Skeletal muscle cell (primary cell): Measurements from ENCODE around the gene DNAJC12.
"Not testable (repeated sequence)": the region's sequence is repeated elsewhere in the genome, so short reads cannot be mapped to it uniquely, and the experiment has no call there.

Source experiments
- DNase-seq: peaks from one replicate; pipeline ENCODE4 v3.0.0-alpha.2; 2010; ENCODE audit warnings: low read depth
- H3K4me3 ChIP-seq: 2 replicates; pipeline ENCODE4 v1.5.1; 2011; ENCODE audit warnings: low read depth, mild to moderate bottlenecking, control low read depth, low read length, moderate library complexity

Gene DNAJC12

GRCh38 chr10:67837541-67838314 is at the start of gene DNAJC12:
TSS of gene DNAJC12 (minus strand) at chr10:67838188. CDS start at chr10:67838011, 177 bp downstream.
- peak; percentile 41 for DNase-seq
- peak within 1 kb of the TSS; percentile 42 for H3K4me3 ChIP-seq

- peak; percentile 41 for DNase-seq
- H3K4me3 ChIP-seq = peak overlapping the region; percentile 83
Measured at GRCh38 chr10:67884842-67885670, 47.1 kb upstream of the DNAJC12 start.

GRCh38 chr10:67884313-67884841 is 46.4 kb upstream of the DNAJC12 start, which contains the start of gene SIRT1:
TSS of gene SIRT1 (plus strand) at chr10:67884656. CDS start at chr10:67884722, 66 bp downstream.
- H3K4me3 ChIP-seq = peak within 1 kb of the TSS; percentile 83
- DNase-seq = peak; percentile 81

- H3K4me3 ChIP-seq = peak overlapping the region; percentile 83
- DNase-seq = no peak
Measured at GRCh38 chr10:67883710-67884312, 45.8 kb upstream of the DNAJC12 start.

- DNase-seq = no peak
- no peak overlapping the region for H3K4me3 ChIP-seq
Measured at GRCh38 chr10:67878133-67878532, 40.1 kb upstream of the DNAJC12 start.

GRCh38 chr10:67877421-67877820 is 39.4 kb upstream of the DNAJC12 start:
- not testable (repeated sequence) for DNase-seq, H3K4me3 ChIP-seq

GRCh38 chr10:67875340-67876238 is 37.6 kb upstream of the DNAJC12 start:
- no peak for DNase-seq
- no peak overlapping the region for H3K4me3 ChIP-seq

- H3K4me3 ChIP-seq = no peak overlapping the region
- DNase-seq = no peak
Measured at GRCh38 chr10:67869996-67870395, 32.0 kb upstream of the DNAJC12 start.

- H3K4me3 ChIP-seq = no peak overlapping the region
- no peak for DNase-seq
Measured at GRCh38 chr10:67868132-67868531, 30.1 kb upstream of the DNAJC12 start.

GRCh38 chr10:67864607-67865371 is 26.8 kb upstream of the DNAJC12 start:
- no peak overlapping the region for H3K4me3 ChIP-seq
- DNase-seq = no peak

- no peak for DNase-seq
Measured at GRCh38 chr10:67863094-67863493, 25.1 kb upstream of the DNAJC12 start.

GRCh38 chr10:67861750-67862432 is 23.9 kb upstream of the DNAJC12 start:
- DNase-seq = no peak
- no peak overlapping the region for H3K4me3 ChIP-seq

More at GRCh38 chr10:67863094-67863493, 25.1 kb upstream of the DNAJC12 start:
- H3K4me3 ChIP-seq = no peak overlapping the region

GRCh38 chr10:67858971-67859370 is 21.0 kb upstream of the DNAJC12 start:
- no peak overlapping the region for H3K4me3 ChIP-seq

GRCh38 chr10:67853512-67853911 is 15.5 kb upstream of the DNAJC12 start:
- no peak for DNase-seq
- no peak overlapping the region for H3K4me3 ChIP-seq

More at GRCh38 chr10:67858971-67859370, 21.0 kb upstream of the DNAJC12 start:
- DNase-seq = no peak

- H3K4me3 ChIP-seq = no peak overlapping the region
- no peak for DNase-seq
Measured at GRCh38 chr10:67852761-67853160, 14.8 kb upstream of the DNAJC12 start.

- DNase-seq = no peak
- no peak overlapping the region for H3K4me3 ChIP-seq
Measured at GRCh38 chr10:67851186-67851585, 13.2 kb upstream of the DNAJC12 start.

GRCh38 chr10:67849331-67850011 is 11.5 kb upstream of the DNAJC12 start:
- peak overlapping the region; percentile 62 for H3K4me3 ChIP-seq
- peak; percentile 82 for DNase-seq
